Neural cell (in vitro differentiated cells): Measurements from ENCODE around the gene OTULINL.

ENCODE experiments used
- CTCF ChIP-seq: fragments of 450-650 bp; IDR thresholded peaks from 2 replicates; pipeline ENCODE4 v1.5.1; 2014; ENCODE audit warnings: antibody characterized with exemption, mild to moderate bottlenecking, moderate library complexity; ENCODE audit not compliant: poor library complexity, severe bottlenecking
- EP300 ChIP-seq: fragments of 450-650 bp; conservative IDR thresholded peaks from 2 replicates; pipeline ENCODE4 v1.6.1; 2014; ENCODE audit warnings: antibody characterized with exemption, mild to moderate bottlenecking, moderate library complexity; ENCODE audit not compliant: poor library complexity, severe bottlenecking
- EZH2 ChIP-seq: fragments of 200-600, 300-800 bp; shearing (Covaris generic), sonication (generic); IDR thresholded peaks from 2 replicates; pipeline ENCODE4 v1.6.1; 2014; ENCODE audit warnings: antibody characterized with exemption, low read length, borderline replicate concordance, mild to moderate bottlenecking; ENCODE audit not compliant: insufficient read depth, poor library complexity, severe bottlenecking
- MXI1 ChIP-seq: fragments of 450-650 bp; conservative IDR thresholded peaks from 2 replicates; pipeline ENCODE4 v1.6.1; 2014; ENCODE audit warnings: antibody characterized with exemption, mild to moderate bottlenecking; ENCODE audit not compliant: poor library complexity, severe bottlenecking
- POLR2AphosphoS5 ChIP-seq: IDR thresholded peaks from 2 replicates; pipeline ENCODE4 v1.6.1; 2012
- RAD21 ChIP-seq: fragments of 450-650 bp; conservative IDR thresholded peaks from 2 replicates; pipeline ENCODE4 v1.6.1; 2014; ENCODE audit warnings: antibody characterized with exemption, mild to moderate bottlenecking, moderate library complexity
- REST ChIP-seq: IDR thresholded peaks from 2 replicates; pipeline ENCODE4 v1.6.1; 2012; ENCODE audit warnings: borderline replicate concordance
- SMC3 ChIP-seq: fragments of 450-650 bp; conservative IDR thresholded peaks from 2 replicates; pipeline ENCODE4 v1.6.1; 2014; ENCODE audit warnings: antibody characterized with exemption, mild to moderate bottlenecking, moderate library complexity; ENCODE audit not compliant: poor library complexity
- TAF1 ChIP-seq: IDR thresholded peaks from 2 replicates; pipeline ENCODE4 v1.6.1; 2012; ENCODE audit warnings: low read depth

GRCh38 chr5:14608169-14608568 is 26.6 kb downstream of the OTULINL start:
- TF ChIP-seq MXI1 (no peak), CTCF (no peak), EP300 (no peak), POLR2AphosphoS5 (no peak), EZH2 (no peak), SMC3 (no peak), RAD21 (no peak), TAF1 (no peak), REST (no peak)
